ENCODE data around the gene MIPOL1. TPM values are rescaled to one million over a fixed set of nuclear protein-coding genes. Genes with fewer than 3 reads are reported as not detected.
"Not testable (repeated sequence)": the region's sequence is repeated elsewhere in the genome, so short reads cannot be mapped to it uniquely, and the experiment has no call there.

Gene MIPOL1
- total and polyA plus RNA-seq, 4 donors = 0.51 to 6.6 (median 1.9) TPM

DNA sequence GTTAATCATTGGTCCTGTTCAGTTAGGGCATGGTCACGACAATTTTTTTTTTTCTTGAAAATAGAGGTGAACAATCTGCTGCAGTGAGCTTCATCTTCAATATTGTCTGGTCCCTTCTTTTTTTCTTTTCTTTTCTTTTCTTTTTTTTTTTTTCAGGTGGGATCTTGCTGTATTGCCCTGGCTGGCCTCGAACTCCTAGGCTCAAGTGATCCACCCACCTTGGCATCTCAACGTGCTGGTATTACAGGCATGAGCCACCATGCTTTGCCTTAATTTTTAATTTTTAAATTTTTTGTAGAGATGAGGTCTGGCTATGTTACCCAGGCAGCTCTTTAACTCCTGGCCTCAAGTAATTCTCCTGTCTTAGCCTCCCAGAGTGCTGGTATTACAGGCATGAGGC lies 36.5 kb downstream of the MIPOL1 start:
- Histone ChIP-seq H3K9ac (ENCODE audit: low read depth in 1 of 2, low read length in 2 of 2) (no peak overlapping the region), H3K27ac (ENCODE audit: low read depth in 1 of 2, low read length in 2 of 2) (no peak overlapping the region), H3K9me3 (ENCODE audit: control insufficient read depth in 4 of 4, low read length in 3 of 4) (no peaks in the 10 kb centered on the region), H3K27me3 (ENCODE audit: control insufficient read depth in 4 of 4, insufficient read depth in 4 of 4, low read length in 3 of 4) (no peaks in the 10 kb centered on the region), H3K4me1 (ENCODE audit: control insufficient read depth in 4 of 4, insufficient read depth in 4 of 4, low read length in 3 of 4) (no peaks in the 10 kb centered on the region), H3K4me3 (ENCODE audit: low read depth in 1 of 3, low read length in 3 of 3) (no peak overlapping the region), H3K36me3 (ENCODE audit: control insufficient read depth in 4 of 4, insufficient read depth in 3 of 4, low read depth in 1 of 4, low read length in 3 of 4) (no peaks in the 10 kb centered on the region)
- TF ChIP-seq JUND (IDR thresholded peaks at IDR 0.05) = no peak
- TF ChIP-seq TAF1 (conservative IDR thresholded peaks at IDR 0.05) = no peak
- TF ChIP-seq, protein P1, sequence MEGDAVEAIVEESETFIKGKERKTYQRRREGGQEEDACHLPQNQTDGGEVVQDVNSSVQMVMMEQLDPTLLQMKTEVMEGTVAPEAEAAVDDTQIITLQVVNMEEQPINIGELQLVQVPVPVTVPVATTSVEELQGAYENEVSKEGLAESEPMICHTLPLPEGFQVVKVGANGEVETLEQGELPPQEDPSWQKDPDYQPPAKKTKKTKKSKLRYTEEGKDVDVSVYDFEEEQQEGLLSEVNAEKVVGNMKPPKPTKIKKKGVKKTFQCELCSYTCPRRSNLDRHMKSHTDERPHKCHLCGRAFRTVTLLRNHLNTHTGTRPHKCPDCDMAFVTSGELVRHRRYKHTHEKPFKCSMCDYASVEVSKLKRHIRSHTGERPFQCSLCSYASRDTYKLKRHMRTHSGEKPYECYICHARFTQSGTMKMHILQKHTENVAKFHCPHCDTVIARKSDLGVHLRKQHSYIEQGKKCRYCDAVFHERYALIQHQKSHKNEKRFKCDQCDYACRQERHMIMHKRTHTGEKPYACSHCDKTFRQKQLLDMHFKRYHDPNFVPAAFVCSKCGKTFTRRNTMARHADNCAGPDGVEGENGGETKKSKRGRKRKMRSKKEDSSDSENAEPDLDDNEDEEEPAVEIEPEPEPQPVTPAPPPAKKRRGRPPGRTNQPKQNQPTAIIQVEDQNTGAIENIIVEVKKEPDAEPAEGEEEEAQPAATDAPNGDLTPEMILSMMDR (IDR thresholded peaks at IDR 0.05; ENCODE audit: low read depth, low read length, missing input control) = no peak
- TF ChIP-seq GABPA (IDR thresholded peaks at IDR 0.05 in 1 of 2, conservative IDR thresholded peaks at IDR 0.05 in 1 of 2) = no peak
- 86% methylated on average over 3 of the region's 3 CpGs for WGBS
- DNase-seq (ENCODE audit: low spot score) = no peak

DNA sequence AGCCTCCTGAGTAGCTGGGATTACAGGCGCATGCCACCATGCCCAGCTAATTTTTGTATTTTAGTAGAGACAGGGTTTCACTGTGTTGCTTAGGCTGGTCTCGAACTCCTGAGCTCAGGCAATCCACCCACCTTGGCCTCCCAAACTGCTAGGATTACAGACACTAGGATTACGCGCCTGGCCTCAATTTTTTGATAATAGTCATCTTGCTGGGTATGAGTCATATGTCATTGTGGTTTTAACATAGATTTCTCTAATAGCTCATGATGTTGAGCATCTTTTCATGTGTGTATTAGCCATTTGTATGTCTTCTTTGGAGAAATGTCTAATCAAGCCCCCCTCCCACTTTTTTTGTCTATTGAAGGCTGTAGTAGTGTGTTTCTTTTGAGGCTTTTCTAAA lies 38.3 kb downstream of the MIPOL1 start:
- not testable (repeated sequence) for H3K4me3 ChIP-seq (ENCODE audit: low read depth in 1 of 3, low read length in 3 of 3); H3K27ac ChIP-seq (ENCODE audit: low read depth in 1 of 2, low read length in 2 of 2); DNase-seq (ENCODE audit: low spot score); H3K9ac ChIP-seq (ENCODE audit: low read depth in 1 of 2, low read length in 2 of 2); H3K4me1 ChIP-seq (ENCODE audit: control insufficient read depth in 4 of 4, insufficient read depth in 4 of 4, low read length in 3 of 4); H3K9me3 ChIP-seq (ENCODE audit: control insufficient read depth in 4 of 4, low read length in 3 of 4); H3K36me3 ChIP-seq (ENCODE audit: control insufficient read depth in 4 of 4, insufficient read depth in 3 of 4, low read depth in 1 of 4, low read length in 3 of 4); H3K27me3 ChIP-seq (ENCODE audit: control insufficient read depth in 4 of 4, insufficient read depth in 4 of 4, low read length in 3 of 4)
- WGBS = 98% methylated on average over 4 of the region's 4 CpGs

DNA sequence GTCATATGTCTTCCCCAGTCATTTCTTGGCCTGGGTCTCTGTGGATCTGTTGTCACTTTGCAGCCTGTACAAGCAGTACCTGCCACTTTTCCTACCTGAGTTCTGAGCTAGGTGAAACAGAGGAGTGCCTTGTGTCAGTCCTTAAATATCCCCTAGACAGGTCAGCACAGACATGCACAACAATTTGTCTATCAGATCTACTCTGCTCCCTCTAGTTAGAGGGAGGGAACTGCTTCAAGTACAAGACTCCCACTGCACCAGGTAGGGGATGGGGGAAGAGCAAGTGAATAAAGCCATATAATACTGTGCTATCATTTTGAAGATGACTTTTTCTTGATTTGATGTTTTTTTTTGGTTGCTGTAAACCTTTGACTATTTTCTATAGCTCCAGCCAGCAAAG lies 39.4 kb downstream of the MIPOL1 start:
- Histone ChIP-seq H3K4me3 (ENCODE audit: low read depth in 1 of 3, low read length in 3 of 3) (no peak overlapping the region), H3K9ac (ENCODE audit: low read depth in 1 of 2, low read length in 2 of 2) (no peak overlapping the region), H3K4me1 (ENCODE audit: control insufficient read depth in 4 of 4, insufficient read depth in 4 of 4, low read length in 3 of 4) (no peaks in the 10 kb centered on the region), H3K9me3 (ENCODE audit: control insufficient read depth in 4 of 4, low read length in 3 of 4) (no peaks in the 10 kb centered on the region), H3K27ac (ENCODE audit: low read depth in 1 of 2, low read length in 2 of 2) (no peak overlapping the region), H3K27me3 (ENCODE audit: control insufficient read depth in 4 of 4, insufficient read depth in 4 of 4, low read length in 3 of 4) (no peaks in the 10 kb centered on the region), H3K36me3 (ENCODE audit: control insufficient read depth in 4 of 4, insufficient read depth in 3 of 4, low read depth in 1 of 4, low read length in 3 of 4) (peaks cover 0 to 2% (median 0%) of the 10 kb centered on the region in 4 donors)
- TF ChIP-seq, protein P2, sequence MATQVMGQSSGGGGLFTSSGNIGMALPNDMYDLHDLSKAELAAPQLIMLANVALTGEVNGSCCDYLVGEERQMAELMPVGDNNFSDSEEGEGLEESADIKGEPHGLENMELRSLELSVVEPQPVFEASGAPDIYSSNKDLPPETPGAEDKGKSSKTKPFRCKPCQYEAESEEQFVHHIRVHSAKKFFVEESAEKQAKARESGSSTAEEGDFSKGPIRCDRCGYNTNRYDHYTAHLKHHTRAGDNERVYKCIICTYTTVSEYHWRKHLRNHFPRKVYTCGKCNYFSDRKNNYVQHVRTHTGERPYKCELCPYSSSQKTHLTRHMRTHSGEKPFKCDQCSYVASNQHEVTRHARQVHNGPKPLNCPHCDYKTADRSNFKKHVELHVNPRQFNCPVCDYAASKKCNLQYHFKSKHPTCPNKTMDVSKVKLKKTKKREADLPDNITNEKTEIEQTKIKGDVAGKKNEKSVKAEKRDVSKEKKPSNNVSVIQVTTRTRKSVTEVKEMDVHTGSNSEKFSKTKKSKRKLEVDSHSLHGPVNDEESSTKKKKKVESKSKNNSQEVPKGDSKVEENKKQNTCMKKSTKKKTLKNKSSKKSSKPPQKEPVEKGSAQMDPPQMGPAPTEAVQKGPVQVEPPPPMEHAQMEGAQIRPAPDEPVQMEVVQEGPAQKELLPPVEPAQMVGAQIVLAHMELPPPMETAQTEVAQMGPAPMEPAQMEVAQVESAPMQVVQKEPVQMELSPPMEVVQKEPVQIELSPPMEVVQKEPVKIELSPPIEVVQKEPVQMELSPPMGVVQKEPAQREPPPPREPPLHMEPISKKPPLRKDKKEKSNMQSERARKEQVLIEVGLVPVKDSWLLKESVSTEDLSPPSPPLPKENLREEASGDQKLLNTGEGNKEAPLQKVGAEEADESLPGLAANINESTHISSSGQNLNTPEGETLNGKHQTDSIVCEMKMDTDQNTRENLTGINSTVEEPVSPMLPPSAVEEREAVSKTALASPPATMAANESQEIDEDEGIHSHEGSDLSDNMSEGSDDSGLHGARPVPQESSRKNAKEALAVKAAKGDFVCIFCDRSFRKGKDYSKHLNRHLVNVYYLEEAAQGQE (IDR thresholded peaks at IDR 0.05) = no peak
- TF ChIP-seq, protein P3, sequence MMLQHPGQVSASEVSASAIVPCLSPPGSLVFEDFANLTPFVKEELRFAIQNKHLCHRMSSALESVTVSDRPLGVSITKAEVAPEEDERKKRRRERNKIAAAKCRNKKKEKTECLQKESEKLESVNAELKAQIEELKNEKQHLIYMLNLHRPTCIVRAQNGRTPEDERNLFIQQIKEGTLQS (IDR thresholded peaks at IDR 0.05) = no peak
- TF ChIP-seq YY1 (IDR thresholded peaks at IDR 0.05) (no peak), TAF1 (conservative IDR thresholded peaks at IDR 0.05) (no peak), HNF4G (IDR thresholded peaks at IDR 0.05) (no peak), FOXA2 (IDR thresholded peaks at IDR 0.05) (no peak), SP1 (IDR thresholded peaks at IDR 0.05) (no peak), NR2F2 (IDR thresholded peaks at IDR 0.05) (no peak), FOXA1 (IDR thresholded peaks at IDR 0.05) (no peak), RAD21 (IDR thresholded peaks at IDR 0.05) (no peak), HNF4A (conservative IDR thresholded peaks at IDR 0.05) (no peak), JUND (IDR thresholded peaks at IDR 0.05) (no peak), RXRA (IDR thresholded peaks at IDR 0.05) (no peak)
- TF ChIP-seq, protein P1 (IDR thresholded peaks at IDR 0.05; ENCODE audit: low read depth, low read length, missing input control) = no peak
- DNase-seq (ENCODE audit: low spot score) = no peak
